Activated CD8-positive, alpha-beta memory T cell treated with anti-CD3 and anti-CD28 coated beads for 24 hours (primary cell): Measurements from ENCODE around the gene INPP4A.

Experiments used
- DNase-seq: peaks from one replicate; pipeline ENCODE4 v3.0.0-alpha.2; 2020

The INPP4A gene

GRCh38 chr2:98604547-98604946 lies 159.9 kb downstream of the INPP4A start:
- no peak for DNase-seq

DNA sequence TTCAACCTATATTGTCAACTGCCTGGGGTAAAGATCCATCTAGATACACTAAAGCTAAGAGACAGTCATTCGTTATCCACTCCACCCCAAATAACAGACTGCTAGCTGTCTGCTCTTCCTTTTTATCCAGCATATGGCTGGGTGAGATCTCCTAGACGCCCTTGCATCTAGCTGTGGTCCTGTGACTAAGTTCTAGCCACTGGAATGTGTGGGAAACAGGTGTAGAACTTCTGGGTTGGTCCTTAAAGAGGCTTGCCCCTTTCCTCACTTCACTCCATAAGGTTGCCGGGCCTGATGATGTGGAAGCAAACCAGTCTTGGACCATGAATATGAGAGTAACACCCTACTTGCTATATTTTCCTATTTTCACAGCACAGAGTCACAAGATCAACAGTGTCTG lies 160.4 kb downstream of the INPP4A start:
- no peak for DNase-seq

DNA sequence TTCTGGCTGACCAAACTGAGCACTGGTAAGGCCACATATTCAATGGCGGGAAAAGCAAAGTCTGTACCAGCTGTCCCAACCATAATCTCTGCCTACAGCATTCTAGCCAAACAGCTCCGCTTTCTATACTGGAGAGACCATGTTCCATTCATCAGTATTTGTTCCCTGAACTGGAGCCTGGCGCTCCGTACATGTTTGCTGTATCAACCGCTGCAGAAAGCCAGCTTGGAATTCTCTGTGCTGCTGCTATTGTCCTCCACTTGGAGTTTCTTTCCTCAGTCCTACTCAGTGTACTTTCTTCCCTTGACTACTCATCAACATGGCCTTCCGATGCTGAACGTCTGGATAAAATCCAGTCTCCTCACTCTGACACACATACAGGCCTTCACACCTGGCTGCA lies 161.8 kb downstream of the INPP4A start:
- no peak for DNase-seq

- no peak for DNase-seq
These were observed 162.4 kb downstream of the INPP4A start for GRCh38 chr2:98607104-98607503.

- no peak for DNase-seq
These were observed 163.1 kb downstream of the INPP4A start for GRCh38 chr2:98607741-98608115.

GRCh38 chr2:98608116-98608961 lies 163.7 kb downstream of the INPP4A start, which contains the start of the genes COA5 and UNC50:
Gene COA5, minus strand, starts transcription at chr2:98608512. Its CDS starts 107 bp downstream, at chr2:98608405.
Gene UNC50, plus strand, starts transcription at chr2:98608589. Its CDS starts 1,171 bp downstream, at chr2:98609760.
- peak; percentile 96 for DNase-seq

GRCh38 chr2:98608962-98609604 lies 164.4 kb downstream of the INPP4A start:
- no peak for DNase-seq

DNA sequence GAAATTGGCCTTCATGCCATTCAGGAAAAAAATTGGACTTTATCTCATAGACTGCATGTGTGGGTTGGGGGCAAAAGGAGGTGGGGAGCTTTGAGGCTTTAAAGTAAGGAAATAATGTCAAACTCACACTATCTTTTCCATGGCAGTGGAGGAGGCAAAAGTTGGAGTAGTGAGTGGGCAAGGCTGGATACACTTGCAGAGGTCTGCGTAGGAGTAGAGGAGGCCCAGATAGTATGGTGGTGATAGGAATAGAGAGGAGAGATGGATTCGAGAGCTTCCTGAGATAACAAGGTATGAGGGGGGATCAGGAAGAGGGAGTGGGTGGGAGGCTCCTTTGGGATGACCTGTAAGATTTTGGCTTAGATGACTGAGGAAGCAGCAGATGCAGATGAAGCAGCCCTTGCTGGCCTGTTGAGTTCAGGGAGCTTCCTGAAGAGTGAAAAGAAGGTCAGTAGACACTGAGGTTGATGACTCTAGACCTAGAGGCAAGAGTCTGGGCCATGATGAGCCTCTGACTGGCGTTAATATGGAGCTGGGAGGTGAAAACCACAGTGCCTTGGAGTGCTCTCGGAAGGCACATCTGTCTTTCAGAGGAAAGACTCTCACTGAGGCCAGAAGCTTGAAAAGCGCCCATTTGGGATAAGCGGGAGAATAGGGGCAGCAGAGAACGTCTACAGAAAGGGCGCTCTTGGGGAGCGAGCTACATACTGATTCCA lies 169.5 kb downstream of the INPP4A start:
- DNase-seq: no peak

DNA sequence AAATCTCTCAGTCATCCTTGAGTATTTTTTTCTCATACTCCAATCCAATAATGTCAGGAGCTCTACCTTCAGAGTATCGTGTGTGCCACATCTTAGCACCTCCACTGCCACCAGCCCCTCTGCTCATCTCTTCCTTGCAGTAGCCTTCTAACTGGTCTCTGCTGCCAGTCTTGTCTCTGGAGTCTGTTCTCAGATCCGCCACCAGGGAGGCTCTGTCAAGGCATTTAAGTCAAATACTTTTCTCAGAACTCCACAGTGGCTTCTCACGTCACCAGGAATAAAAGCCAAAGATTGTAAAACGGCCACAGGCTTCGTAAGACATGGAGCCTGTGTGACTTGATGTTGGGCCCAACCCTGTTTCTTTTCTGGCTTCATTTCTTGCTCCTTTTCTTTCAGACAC lies 170.8 kb downstream of the INPP4A start:
- no peak for DNase-seq

- no peak for DNase-seq
These were observed 172.5 kb downstream of the INPP4A start for GRCh38 chr2:98617149-98617548.

GRCh38 chr2:98623657-98624056 lies 179.0 kb downstream of the INPP4A start:
- no peak for DNase-seq

- DNase-seq: no peak
These were observed 187.7 kb downstream of the INPP4A start for GRCh38 chr2:98632351-98632750.

DNA sequence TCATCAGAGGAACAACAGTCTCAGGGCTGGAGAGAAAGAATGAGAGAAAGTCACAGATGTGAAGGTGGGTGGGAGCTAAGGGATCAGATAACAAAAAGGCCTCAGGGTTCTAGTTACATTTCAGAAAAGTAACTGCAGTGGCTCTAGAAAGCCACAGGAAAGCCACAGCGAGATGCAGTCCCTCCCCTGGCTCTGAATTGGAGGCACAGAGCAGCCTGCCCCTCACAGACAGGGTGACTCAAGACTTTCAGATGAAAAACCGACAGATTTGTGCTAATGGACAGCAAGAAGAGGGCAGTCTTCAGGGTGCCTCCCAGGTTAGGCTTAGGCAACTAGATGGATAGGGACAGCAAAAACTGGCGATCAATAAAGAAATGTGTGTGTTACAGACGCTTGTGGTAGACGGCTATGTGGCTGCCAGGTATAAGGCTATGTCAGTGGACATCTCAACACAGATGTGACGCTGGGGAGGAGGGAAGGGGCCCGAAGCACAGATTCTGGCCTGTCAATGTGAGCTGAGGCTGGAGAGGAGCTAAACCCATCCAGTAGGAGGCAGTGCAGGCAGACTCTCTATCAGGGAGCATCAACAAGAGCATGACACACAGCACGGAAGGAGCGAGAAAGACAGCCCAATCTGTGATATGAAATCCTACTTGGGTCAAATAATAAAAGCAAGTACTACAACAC lies 189.9 kb downstream of the INPP4A start:
- peak; percentile 79 for DNase-seq

DNA sequence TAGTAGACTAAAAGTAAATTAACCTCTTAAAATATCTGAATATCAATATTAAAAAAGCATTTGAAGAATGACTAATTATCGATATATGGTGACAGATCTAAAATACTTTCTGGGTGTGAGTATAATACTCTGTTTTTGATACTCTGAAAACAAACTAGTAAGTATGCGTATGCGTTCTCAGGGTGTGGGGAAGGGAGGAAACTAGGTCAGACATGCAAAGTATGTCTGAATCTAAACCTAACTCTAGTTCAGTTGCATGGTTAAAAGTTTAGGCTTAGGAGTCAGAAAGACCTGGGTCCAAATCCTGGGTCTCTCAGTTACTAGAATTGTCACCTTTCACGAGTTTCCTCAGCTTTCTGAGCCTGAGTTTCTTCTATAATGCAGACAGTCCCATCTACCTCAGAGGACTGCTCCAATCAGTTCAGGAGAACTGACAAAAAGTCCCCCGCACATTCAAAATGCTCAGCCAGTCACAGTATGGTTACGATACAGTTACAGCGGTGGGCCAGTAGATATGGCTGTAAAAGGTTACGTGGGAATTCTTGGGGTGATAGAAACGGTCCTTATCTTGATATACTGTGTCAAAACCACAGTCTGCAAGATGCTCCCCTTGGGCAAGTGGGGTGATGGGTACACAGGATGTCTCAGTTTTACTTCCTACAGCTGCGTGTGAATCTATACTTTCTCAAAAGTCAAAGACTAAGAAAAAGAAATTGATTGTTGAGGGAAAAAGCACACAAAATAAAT lies 192.9 kb downstream of the INPP4A start:
- DNase-seq: peak; percentile 69

GRCh38 chr2:98643496-98644100 lies 198.9 kb downstream of the INPP4A start:
- DNase-seq: no peak
